Hematopoietic multipotent progenitor cell treated with erythropoietin and hydrocortisone succinate and interleukin-3 and kit ligand, for 15 days (in vitro differentiated cells): ENCODE data around the gene NADK.
"Not testable (repeated sequence)": the region's sequence is repeated elsewhere in the genome, so short reads cannot be mapped to it uniquely, and the experiment has no call there.

Experiments
- DNase-seq: peaks from one replicate; pipeline ENCODE4 v3.0.0-alpha.2; 2015; ENCODE audit warnings: low spot score

NADK gene

DNA sequence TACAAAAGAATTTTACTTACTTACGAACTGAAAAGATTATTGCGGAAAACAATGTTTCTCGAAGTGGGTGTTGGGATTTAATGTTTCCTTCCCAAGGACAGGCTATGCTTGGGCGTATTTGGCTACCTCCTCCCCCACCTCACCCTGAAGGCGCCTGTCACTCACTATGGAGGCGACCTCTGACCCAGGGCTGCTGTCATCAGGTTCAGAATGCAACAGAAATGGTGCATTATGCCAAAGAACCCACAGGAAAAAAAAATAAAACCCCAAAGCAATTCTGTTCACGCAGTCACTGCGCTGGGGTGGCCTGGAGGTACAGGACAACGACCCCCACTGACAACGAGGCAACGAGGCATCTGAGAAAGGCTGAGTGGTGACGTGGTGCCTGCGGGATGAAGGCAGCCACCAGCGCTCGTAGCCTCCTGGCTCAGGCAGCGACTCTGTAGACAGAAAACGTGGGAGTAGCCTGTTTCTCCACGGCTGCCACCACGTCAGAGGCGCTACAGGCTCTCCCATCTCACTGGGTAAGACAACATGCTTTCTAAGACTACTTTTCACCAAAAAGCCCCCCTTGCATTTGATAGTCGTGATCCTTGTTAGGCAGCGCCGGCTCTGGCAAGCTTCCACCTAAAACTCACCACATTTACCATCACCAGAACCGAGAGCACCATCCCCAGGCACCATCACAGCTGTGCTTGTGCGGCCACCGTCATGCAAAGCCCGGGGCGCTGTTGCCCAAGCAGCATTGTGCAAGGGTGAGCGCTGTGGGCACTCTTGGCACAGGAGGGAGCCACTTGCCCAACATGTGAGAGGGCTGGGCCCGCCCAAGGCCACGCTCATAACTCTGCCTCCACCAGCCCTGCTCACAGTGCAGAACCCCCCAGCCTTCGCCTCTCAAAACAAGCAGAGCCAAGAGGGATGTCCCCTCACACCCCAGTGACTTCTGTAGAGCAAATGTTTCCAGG lies 14.3 kb downstream of the NADK start:
- no peak for DNase-seq

DNA sequence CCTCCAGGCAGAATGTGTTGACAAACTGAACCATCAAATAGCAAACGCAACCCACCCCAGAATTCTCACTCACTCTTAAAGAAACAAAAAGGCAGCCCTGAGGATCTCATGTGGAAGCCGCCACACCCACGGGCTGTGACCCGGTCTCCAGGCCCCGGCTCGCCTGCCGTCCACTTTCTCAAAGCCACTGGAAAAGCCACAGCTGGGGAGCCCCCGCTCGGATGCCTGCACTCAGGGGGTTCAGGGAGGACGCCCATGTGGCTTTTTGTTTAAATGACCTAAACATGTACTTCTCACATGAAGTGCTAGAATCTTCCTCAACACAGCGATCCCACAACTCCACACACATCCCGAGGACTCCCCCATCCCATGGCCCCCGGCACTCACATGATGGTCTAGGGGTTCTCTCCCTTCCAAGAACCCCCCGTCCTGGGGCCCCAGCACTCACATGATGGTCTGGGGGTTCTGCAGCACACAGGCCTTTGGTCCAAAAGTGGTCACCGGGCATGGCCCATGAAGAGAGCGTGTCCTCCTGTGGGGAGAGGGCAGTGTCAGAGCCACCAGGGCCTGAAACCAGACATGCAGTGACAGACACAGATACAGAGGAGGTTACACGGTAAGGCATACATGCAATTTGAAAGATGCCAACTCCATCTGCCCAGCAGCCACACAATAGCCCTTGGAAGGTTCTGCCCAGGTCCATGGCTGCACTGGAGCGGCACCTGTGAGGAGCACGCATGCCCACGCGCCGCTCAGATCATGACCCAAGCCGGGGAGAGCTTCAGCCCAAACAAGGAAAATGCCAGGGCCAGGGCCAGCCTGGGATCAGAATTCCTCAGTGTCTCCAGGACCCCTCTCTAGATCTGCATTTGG lies 16.5 kb downstream of the NADK start:
- DNase-seq, result no peak

DNA sequence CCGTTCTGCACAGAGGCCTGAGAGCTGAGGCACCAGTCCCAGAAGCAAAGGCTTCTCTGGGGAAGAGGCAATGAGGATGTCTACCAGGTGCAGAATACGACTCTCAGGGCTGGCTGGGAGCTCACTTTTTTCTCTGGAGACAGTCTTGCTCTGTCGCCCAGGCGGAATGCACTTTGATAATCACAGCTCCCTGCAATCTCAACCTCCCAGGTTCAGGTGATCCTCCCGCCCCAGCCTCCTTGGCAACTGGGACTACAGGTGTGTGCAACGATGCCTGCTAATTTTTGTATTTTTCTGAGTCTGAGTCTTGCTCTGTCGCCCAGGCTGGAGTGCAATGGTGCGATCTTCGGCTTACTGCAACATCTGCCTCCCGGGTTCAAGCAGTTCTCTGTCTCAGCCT lies 17.6 kb downstream of the NADK start:
- DNase-seq, result no peak

DNA sequence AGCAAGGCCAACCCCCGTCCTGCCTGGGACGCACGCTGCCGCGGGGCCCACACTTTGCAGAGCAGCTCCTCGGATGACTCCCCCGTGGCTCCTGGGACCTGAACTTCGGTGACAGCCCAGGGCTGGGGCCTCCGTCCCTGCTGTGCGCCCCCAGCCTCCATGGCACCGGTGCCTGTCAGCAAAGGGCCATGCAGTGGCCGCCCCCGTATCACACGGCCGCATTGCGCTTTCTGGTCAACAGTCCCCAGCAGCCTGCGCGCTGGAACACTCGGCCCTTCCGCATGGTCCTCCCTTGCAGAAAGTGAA lies 18.0 kb downstream of the NADK start:
- no peak for DNase-seq

DNA sequence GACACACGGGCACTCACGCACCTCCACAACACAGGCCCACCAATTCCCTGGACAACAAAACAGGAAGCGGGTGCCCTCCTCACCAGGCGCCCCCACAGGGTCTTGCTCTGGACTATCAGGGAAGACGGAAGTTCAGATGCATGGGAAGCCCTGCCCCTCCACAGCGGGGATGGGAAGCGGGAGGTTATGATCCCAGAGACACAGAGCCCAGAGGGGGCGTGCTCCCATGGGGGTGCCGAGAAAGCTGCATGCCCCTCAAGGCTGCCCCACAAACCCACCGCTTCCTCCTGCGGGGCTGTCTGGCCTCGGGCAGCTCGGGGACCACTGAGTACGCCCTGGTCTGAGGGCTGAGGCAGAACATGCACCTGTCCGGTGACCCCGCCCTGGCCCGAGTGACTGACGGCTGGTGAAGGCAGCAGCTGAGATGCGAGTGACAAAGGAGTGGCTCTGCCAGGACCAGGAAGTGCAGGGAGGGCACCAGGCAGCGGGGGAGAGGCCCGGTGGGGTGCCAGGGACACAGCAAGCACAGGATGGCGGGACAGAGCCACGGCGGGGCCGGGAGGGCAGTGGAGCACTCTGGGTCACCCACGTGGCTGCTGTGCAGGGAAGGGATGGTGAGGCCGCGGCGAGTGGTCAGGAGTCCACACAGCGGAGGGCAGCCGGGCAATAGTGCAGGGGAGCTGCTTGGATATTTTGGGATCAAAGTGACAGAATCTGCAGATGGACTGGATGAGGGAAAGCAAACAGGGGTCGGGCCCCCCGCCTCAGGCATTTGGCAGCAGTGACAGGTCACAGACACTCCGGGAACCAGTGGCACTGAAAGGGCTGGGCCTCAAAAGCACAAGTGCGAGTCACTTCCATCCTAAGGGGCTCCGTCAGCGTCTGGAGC lies 18.6 kb downstream of the NADK start:
- DNase-seq, result no peak

DNA sequence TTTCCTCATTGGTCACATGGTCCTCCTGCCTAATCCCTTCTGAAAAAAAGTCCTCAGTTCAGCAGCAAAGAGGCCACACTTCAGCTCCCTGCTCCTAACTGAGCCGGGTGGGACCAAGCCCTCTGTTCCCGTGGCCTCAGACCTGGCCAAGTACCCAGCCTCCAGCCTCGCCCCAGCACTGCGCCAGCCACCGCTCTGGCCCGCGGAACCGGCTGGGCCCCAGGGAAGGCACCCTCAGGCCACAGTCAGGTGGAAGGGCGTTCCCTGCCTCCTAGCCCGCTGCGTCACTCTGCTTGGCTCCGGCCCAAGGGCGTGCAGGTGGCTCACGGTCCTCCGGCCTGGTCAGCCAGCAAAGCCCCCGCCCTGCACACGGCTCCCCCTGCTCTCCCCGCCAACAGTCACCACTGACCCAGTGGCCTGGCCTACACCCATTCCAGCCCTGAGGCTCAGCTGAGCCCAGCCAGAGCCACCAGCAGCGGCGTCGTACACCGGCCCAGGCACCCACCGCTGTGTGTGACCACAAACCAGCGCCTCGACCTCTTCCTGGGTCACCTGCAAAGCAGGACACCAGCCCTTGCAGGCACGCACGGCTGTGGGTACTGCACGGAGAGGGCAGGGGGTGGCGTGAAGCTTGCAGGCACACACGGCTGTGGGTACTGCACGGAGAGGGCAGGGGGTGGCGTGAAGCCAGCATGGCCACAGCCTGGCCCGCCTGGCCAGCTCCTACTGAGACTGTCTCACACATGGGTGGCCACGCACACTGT lies 19.4 kb downstream of the NADK start:
- peak; percentile 61 for DNase-seq

DNA sequence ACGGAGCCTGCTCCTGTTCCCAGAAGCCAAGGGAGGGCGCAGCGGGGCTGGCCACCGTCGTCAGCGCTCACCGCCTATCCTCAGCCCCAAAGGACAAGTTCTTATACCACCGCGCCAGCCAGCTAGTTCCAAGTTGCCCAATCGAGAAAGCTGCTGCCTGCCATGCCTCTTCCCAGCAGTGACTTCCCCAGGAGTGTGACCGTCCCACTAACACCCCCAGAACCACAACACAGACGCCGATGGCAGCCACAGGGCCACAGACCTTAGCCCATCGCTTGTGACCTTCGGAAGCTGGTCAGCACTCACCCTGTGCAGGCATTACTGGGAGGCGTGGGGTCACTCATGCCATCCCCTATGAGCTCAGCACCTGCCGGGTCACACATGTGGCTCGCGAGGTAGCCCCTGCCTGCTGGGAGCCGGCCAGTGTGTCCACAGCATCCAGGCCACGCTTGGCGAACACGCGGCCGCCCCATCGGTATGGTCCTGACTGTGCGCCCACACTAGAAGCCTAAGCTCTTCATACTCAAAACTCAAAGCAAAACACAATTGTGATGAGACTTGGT lies 20.1 kb downstream of the NADK start:
- DNase-seq, result no peak

DNA sequence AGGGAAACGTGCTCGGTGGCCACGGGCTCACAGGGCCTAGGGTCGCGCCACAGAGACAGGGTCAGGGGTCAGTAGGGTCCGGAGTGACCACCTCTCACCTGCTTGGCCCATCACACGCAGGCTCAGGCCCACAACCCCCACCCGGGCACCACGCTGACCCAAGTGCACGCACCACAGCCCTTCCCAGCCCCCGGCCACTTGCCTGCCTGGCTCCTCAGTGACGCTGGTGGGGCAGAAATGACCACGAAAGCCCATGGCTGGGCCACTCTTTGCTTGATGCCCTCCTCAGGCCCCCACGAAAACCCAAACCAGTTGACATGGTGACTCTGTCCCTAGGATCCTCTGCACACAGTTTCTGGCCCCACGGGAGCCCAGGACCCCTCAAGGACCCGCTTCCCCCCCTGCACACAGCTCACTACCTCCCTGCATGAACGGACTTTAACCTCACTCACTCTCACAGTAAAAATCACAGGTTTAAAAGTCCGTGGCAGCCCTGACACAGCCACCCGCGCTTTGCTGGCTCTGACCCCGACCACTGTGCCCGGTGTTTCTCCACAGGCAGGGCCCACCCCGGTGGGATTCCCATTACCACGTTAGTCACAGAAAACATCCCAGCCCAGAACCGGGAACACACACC lies 20.7 kb downstream of the NADK start:
- DNase-seq, result no peak

DNA sequence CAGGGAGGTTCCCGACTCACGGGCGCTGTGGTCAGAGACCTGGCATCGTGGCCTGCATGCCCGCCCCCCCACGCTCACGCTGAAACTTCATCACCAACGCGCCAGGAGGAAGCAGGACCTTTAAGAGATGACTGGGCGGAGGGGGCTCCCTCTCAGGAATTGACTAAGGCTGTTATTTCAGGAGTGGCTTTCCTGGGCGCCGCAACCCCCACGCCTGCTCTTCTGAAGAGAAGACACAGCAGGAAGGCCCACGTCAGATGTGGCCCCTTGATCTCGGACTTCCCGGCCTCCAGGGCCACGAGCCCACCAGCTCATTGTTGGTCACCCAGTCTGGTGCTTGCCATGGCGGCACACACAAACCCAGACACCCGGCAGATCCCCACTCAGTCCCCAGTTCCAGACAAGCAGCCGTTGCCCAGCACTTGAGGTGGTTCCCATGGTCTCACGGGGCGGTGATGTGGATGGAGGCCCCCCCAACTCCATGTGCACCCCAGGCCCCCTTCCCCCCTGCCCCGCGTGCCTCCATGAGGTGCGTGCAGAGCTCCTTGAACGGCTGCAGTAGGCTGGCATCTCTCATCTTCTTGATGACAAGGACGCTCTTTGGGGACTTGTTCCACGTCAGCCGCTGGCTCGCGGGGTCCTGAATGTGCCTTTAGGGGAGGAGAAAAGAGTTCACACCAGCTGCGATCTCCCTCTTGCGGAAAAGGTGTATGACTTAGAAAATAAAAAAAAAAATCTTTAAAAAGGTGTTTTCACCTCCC lies 21.4 kb downstream of the NADK start:
- no peak for DNase-seq

DNA sequence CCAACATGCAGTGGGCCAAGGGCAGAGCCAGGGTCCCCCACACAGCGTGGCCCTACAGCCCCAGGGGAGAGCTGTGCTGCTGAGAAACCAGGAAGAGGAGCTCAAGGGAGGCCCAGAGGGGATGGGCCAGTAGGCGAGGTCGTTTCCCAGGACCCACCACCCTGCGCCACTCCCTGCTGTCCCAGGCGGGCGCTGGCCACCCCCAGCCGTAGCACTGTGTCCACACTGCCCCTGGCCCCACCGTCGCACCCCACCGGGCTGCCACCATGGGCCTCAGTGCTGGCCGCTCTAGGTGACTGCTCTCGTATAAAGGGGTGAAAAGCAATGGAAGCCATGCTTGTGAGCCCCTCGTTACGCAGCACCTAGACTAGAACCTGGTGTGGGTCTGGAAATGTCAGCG lies 22.4 kb downstream of the NADK start:
- DNase-seq, result no peak

DNA sequence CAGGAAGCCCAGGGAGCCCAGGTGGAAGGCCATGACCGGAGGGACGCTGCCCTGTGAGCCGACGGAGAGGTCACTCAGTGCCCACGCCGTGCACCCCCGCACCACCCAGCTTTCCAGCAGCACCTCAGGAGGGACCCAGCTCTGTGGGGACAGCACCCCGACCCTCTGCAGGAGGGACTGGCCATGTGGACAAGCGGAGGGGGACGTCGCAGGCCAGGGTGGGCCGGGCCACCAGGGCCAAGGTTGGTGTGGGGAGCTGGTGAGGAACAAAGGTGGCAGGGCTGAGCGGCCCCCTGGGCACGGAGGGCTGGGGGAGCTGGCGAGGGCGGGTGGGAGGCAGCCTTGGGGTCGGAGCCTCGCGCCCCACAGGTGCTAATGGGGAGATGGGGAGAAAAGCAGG lies 22.8 kb downstream of the NADK start:
- no peak for DNase-seq

DNA sequence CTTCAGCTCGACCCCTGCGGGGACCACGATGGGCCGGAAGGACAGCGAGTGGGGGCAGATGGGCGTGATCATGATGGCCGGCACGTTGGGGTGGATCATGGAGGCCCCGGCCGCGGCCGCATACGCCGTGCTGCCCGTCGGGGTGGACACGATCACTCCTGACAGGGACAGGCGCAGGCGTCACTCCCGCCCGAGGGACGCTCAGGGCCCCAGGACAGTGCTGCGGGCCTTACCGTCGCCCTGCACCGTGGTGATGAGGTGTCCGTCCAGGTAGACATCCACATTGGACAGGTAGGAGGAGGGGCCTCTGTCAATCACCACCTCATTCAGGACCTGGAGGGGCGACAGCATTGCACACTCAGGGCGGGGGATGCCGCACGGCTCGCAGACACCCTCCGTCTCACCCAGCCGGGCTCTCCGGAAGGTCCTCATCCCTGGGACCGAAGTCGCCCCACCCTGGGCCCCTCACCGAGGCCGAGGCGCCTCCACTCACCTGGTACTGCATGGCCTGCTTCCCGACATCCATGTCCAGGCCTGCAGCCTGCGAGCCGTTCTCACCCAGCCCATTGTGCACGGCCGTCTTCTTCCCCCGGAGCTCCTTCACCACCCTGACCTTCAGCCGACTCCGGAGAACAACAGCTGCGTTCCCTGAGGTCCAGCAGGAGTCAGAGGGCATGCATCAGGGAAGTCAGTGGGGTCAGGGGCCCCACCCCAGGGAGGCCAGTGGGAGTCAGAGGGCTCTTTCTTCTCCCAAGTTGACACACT lies 24.0 kb downstream of the NADK start:
- DNase-seq, result no peak

DNA sequence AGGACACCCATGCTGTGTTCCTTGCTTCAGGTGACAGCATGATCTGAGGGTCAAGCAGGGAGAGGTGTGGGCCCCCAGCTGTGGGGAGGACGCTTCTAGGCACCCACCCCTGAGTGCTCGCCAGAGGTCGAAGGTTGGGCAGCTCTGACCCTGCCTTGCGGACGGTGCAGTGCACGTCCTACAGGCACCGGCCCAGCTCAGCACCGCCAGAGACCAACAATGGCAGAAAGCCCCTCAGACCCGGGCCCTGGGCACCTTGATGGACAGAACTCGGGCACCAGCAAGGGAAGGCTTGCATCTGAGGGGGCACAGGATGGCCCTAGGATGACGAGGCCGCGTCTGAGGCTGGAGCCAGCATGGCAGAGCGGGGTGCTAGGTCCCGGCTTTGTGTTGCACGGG lies 24.7 kb downstream of the NADK start:
- no peak for DNase-seq

DNA sequence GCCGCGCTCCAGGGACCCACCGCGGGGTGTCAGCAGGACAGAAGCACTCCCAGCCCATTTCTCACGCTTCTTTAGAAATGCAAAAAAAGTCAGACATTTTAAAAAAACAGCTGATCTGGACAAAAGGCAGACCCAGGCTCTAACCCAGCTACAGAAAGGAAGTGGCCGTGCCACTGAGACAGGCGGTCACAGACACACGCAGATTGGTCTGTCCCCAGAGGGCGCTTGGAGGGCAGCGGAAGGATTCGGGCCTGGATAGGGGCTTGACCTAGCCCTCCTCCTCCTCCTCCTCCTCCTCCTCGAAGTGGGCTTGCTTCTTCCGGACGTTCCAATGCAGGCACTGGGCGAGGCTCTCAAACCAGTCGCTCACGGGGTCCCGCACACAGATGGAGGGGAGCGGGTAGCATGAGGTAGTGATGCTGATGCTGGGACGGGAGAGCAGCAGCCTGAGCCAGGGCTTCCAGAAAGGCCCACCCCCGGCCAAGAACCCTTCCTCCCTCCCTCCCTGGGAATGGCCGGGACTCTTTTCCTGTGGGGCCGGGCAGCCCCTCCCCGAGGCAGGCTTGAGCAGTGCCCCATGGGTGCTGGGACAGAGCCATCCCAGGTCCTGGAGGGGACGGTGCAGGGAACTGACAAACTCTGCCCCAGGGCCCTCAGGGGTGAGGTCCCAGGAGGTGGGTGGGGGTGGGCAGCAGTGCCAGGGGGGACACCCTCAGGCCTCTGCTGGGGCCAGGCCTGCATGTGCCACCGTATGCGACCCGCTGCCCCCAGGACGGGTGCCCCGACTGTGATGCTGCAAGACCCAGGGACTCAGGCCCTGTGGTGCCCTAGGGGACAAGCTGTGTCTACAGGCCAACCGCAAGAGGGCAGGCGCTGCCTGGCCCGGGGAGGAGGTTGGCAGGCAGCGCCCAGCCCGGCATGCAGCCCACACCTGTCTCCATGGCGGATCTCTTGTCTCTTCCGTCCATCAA lies 25.3 kb downstream of the NADK start:
- no peak for DNase-seq

DNA sequence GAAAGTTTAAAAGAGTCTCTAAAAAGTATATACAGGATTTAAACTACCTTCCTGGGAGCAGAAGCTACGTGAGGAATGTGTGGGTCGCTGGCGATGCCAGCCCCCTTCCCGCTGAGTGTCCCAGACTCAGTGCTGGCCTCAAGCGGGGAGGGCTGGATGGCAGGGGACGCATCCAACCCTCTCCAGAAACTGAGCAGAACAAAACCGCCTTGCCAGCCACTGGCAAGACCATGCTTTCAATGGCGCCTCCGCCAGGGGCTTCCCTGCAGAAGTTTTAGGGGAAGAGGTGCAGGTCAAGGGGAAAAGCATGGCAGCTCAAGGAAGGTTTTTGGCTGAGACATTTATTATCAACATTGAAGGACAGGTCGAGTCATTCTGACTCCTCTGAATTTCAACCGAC lies 26.1 kb downstream of the NADK start:
- no peak for DNase-seq

DNA sequence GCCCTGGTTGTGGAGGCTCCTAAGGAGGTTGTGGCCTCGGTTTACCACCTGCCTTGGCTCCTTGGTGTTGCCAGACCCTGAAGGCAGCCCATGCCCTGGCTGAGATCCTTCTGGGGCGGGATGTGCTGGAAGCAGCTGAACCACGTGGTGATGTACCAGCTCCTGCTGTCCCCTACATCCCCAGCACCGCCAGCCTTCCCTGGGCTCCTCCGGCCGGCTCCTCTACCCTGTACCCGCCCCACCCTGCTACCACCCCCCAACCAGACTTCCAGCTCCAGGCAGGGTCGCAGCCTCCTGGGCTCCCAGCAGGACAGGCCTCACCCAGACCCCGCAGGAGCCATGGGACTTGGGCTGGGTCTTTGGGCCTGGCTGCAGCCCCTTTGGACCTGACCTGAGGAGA lies 28.3 kb downstream of the NADK start:
- DNase-seq, result not testable (repeated sequence)

DNA sequence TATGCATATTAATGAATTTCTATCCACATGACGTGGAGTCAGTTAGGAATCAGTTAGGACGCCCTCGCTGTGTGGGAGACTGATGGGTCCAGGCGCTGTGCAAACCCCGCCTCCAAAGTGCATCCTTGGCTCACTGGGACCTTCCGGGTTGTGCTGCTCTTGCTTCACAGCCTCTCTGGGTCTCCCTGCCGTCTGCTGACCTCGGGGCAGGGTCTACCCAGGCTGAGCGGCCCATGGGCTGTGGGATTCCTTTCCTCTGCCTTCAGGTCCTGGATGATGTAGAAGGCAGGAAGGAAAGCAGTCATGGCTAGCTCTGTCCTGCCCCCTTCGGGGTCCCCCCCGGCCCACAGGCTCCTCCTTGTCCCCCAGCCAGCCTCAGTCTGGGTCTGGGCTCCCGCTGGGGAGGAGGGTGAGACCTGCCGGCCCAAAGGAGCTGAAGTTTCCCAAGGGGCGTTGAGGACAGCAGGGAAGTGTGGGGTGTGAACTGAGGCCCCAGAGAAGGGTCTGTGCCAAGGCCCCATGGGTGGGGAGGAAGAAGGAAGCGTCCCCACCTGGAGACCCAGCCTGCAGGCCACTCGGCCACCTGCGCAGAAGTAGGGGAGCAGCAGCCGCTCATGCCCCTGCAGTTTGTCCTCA lies 29.5 kb downstream of the NADK start:
- DNase-seq, result no peak

DNA sequence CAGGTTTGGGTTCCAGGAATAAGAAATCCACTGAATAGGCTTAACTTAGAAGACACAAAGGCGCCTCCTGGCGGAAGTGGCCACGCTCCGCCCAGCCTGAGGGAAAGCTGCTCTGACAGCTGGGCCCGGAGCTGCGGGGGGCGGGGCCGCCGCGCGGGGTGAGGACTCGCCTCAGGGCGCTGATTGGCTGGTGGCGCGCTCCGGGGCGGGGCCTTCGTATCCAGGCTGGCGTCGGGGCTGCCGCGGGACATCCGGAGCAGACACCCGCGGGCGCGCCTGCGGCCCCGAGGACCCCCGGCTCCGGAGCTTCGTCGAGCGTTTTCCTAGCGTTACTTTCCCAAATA lies 31.7 kb downstream of the NADK start:
- DNase-seq, result not testable (repeated sequence)
